HEK293 (cell line): ENCODE results near the gene PROSER3.

ENCODE experiments used
- BCL11A ChIP-seq: fragments of 450-650 bp; formaldehyde crosslinking; IDR thresholded peaks from 2 replicates; pipeline ENCODE4 v1.5.1; 2016; ENCODE audit warnings: low read depth, missing biosample characterization, missing genetic modification characterization
- BCL11B ChIP-seq: fragments of 450-650 bp; formaldehyde crosslinking; IDR thresholded peaks from 2 replicates; pipeline ENCODE4 v1.5.1; 2016; ENCODE audit warnings: low read depth, missing biosample characterization, missing genetic modification characterization
- GLI4 ChIP-seq: fragments of 450-650 bp; formaldehyde crosslinking; IDR thresholded peaks from 2 replicates; pipeline ENCODE4 v1.5.1; 2016; ENCODE audit warnings: missing biosample characterization, missing genetic modification characterization
- OSR2 ChIP-seq: fragments of 450-650 bp; formaldehyde crosslinking; IDR thresholded peaks from 2 replicates; pipeline ENCODE4 v1.5.1; 2016; ENCODE audit warnings: missing biosample characterization, missing genetic modification characterization
- ZBTB1 ChIP-seq: fragments of 450-650 bp; formaldehyde crosslinking; IDR thresholded peaks from 2 replicates; pipeline ENCODE4 v1.5.1; 2016; ENCODE audit warnings: missing biosample characterization, missing genetic modification characterization
- ZEB2 ChIP-seq: fragments of 450-650 bp; formaldehyde crosslinking; IDR thresholded peaks from 2 replicates; pipeline ENCODE4 v1.5.1; 2016; ENCODE audit warnings: missing biosample characterization, missing genetic modification characterization
- ZNF121 ChIP-seq: fragments of 450-650 bp; formaldehyde crosslinking; IDR thresholded peaks from 2 replicates; pipeline ENCODE4 v1.5.1; 2016; ENCODE audit warnings: missing biosample characterization, missing genetic modification characterization
- ZNF140 ChIP-seq: fragments of 450-650 bp; formaldehyde crosslinking; IDR thresholded peaks from 2 replicates; pipeline ENCODE4 v1.5.1; 2016; ENCODE audit warnings: missing biosample characterization, missing genetic modification characterization
- ZNF514 ChIP-seq: fragments of 450-650 bp; formaldehyde crosslinking; IDR thresholded peaks from 2 replicates; pipeline ENCODE4 v1.5.1; 2016; ENCODE audit warnings: missing biosample characterization, missing genetic modification characterization
- ZNF747 ChIP-seq: fragments of 450-650 bp; formaldehyde crosslinking; IDR thresholded peaks from 2 replicates; pipeline ENCODE4 v1.5.1; 2016; ENCODE audit warnings: missing biosample characterization, missing genetic modification characterization
- TF ChIP-seq, protein P1 (sequence below): fragments of 450-650 bp; formaldehyde crosslinking; IDR thresholded peaks from 2 replicates; pipeline ENCODE4 v1.5.1; 2016; ENCODE audit warnings: missing biosample characterization, missing genetic modification characterization

GRCh38 chr19:35789978-35790944 lies 32.3 kb downstream of the PROSER3 start:
- TF ChIP-seq BCL11B (tag by site-specific recombination): no peak
- TF ChIP-seq ZNF747 (tag by site-specific recombination): no peak
- TF ChIP-seq, protein P1, sequence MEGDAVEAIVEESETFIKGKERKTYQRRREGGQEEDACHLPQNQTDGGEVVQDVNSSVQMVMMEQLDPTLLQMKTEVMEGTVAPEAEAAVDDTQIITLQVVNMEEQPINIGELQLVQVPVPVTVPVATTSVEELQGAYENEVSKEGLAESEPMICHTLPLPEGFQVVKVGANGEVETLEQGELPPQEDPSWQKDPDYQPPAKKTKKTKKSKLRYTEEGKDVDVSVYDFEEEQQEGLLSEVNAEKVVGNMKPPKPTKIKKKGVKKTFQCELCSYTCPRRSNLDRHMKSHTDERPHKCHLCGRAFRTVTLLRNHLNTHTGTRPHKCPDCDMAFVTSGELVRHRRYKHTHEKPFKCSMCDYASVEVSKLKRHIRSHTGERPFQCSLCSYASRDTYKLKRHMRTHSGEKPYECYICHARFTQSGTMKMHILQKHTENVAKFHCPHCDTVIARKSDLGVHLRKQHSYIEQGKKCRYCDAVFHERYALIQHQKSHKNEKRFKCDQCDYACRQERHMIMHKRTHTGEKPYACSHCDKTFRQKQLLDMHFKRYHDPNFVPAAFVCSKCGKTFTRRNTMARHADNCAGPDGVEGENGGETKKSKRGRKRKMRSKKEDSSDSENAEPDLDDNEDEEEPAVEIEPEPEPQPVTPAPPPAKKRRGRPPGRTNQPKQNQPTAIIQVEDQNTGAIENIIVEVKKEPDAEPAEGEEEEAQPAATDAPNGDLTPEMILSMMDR (tag by site-specific recombination): no peak
- no peak for TF ChIP-seq ZBTB1 (tag by site-specific recombination)
- TF ChIP-seq ZNF140 (tag by site-specific recombination): no peak
- no peak for TF ChIP-seq ZNF514 (tag by site-specific recombination)
- no peak for TF ChIP-seq OSR2 (tag by site-specific recombination)
- no peak for TF ChIP-seq ZNF121 (tag by site-specific recombination)
- TF ChIP-seq BCL11A (tag by site-specific recombination): no peak
- TF ChIP-seq GLI4 (tag by site-specific recombination): no peak
- no peak for TF ChIP-seq ZEB2 (tag by site-specific recombination)
